A549 treated with CpdA at 1 μM for 4 hours (cell line): ENCODE data around the gene SLC41A1. TPM values are rescaled to one million over a fixed set of nuclear protein-coding genes. Genes with fewer than 3 reads are reported as not detected.

ENCODE experiments used
- total RNA-seq: library from RNA; stranded (reverse); fragments of 200-300 nt; extraction: Qiagen RNA extraction; gene quantifications from 5 replicates; pipeline ENCODE4 v1.2.3, GENCODE V29; 2022; ENCODE audit warnings: low read depth

The SLC41A1 gene
- total RNA-seq: 22.7 to 30.9 TPM (median 24.2 TPM) in 5 replicates

DNA sequence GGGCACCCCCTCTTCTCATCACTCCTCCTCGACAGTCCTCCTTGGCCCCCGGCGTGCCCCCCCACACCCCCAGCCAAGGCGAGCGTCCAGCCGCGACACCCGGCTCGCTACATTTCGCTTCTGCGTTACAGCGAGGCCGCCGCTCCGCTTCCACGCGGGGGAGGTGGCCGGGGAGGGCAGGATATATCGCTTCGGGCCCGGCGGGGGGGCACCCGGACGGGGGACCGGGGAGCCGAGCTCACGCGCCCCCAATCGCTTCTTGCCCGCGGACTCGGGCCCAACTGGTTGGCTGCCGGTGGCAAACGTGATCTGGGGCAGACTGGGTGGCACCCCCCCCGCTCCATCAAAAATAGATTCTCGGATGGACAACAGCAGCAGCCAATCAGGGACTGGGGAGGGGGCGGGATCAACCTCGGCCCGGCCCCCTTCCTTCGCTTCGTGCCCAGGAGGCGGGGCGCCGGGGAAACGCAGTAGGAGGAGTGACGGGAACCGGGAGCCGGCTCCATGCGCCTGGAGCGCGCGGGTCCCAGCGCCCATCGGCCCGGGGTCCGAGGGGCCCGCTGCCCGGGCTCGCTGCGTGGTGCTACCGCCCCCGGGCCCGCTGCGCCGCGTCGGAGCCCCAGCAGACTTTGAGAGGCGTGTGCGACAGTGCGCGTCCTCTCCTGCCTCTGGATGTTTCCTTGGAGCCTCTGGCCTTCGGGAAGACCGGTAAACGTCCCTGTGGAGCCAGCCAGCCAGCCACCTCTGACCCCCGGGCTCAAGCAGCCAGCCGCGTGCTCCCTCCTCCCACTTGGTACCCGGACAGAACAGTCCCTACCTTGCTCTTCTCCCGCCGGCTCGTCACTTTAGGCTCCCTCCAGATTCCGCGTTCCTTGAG is at the start of gene SLC41A1:
Gene SLC41A1 (minus strand): TSS at position 321 of the 877 bp plus-strand sequence. CDS start 2,757 bp downstream, outside the sequence.

DNA sequence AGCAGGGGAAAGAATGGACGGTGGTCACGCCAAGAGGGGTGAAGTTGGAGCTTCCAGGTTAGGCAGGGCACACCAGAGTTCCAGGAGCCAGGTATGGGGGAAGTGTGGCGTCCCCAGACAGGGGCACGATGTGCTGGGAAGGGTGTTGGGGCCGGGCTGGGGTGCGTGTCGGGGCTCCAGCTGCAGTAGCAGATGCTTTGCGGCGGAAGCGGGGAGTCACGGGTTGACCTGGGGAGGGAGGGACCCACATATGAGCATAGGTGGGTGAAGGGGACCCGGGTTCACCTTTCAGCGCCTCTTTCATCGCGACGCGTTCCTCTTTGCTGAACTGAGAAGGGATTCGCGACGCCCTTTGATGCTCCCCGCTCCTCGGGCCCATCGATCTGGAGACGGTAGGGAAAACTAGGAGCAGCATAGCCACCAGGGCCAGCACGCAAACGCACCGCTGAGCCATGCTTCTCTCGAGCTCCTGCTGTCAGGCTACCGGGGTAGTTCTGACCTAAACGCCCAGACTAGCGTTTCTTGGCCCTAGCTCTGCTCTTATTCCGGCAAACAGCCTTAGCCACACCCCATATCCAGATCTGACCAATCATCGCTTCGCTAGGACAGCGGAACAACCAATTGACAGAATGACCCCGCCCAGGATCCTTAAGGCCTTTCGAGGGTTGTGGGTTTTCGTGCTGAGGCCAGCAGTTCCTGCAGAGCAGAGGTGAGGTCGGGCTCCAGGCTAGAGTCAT is 36.8 kb upstream of the SLC41A1 start, which contains the start of gene PM20D1:
Gene PM20D1 (minus strand): TSS at position 514 of the 737 bp plus-strand sequence. CDS start 60 bp downstream, at position 454.

GRCh38 chr1:205775015-205775716 is 37.8 kb downstream of the SLC41A1 start, which contains the start of gene RAB29:
RAB29 (minus strand) TSS chr1:205775482; CDS start chr1:205774956, 526 bp downstream.

DNA sequence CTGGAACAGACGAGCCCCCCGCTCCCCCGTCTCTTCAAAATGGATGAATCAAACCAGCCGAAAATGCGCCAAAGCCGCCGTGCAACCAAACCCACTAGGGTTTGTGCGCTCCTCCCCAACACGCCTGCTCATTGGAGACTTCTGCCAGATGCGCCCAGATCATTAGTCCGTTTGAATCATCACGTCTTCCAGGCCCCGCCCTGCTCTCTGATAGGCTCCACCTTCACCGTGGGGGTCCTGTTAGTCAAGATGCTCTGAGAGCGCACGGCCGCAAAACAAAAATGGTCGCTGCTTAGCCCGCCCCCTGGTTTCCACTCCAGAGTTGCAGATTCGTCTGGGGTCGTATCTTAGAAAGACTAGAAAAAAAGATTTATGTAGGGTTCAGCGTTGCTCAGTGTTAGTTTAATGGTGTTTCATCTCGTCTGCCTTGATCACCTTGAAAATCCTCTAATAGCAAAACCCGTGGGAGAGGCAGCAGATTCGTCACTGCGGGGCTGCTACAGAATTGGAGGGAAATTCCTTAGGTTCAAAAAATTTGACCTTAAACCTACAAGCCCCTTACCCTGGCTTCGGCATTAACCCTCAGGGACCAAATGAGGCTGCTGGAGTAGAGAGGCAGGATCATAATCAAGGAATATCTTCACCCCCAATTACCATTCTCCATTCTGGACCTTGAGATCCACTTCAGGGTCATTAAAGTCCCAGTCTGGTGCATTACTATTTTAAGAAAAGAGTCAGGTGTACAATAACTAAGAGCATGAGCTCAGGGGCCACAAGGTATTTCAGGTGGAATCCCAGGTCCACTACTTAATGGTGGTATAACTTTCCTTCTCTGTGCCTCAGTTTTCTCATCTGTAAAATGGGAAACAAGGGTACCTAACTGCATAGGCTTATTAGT is 62.6 kb downstream of the SLC41A1 start, which contains the start of gene NUCKS1:
Gene NUCKS1 (minus strand): TSS at position 45 of the 898 bp plus-strand sequence. CDS start 209 bp downstream, outside the sequence.

Other genes with a start within 250 kb of the SLC41A1 start
- gene ELK4, start 181.2 kb downstream of the SLC41A1 start, total RNA-seq: 6.7 to 8.0 TPM (median 7.7 TPM) in 5 replicates
- 4.9 to 7.3 TPM (median 6.8 TPM) in 5 replicates for gene SLC45A3, start 132.7 kb downstream of the SLC41A1 start, total RNA-seq
- gene NUCKS1, start 63.0 kb downstream of the SLC41A1 start, total RNA-seq: 90.8 to 172 TPM (median 107 TPM) in 5 replicates
- 12.2 to 14.4 TPM (median 13.3 TPM) in 5 replicates for gene RAB29, start 37.7 kb downstream of the SLC41A1 start, total RNA-seq
- not detected in 5 replicates for gene PM20D1, start 36.9 kb upstream of the SLC41A1 start, total RNA-seq
- gene SLC26A9, start 130.3 kb upstream of the SLC41A1 start, total RNA-seq: 0.06 to 0.09 TPM (median 0.06 TPM) in 4 of 5 replicates, not detected in the other
- gene RAB7B, start 190.2 kb upstream of the SLC41A1 start, total RNA-seq: 1.2 to 2.3 TPM (median 1.5 TPM) in 5 replicates
- not detected in 5 replicates for gene CTSE, start 210.7 kb upstream of the SLC41A1 start, total RNA-seq
- not detected in 5 replicates for gene RHEX, start 240.0 kb upstream of the SLC41A1 start, total RNA-seq